ENCODE data around the gene BAD. TPM values are rescaled to one million over a fixed set of nuclear protein-coding genes. Genes with fewer than 3 reads are reported as not detected.

Gene BAD
- 49.2 and 51.7 TPM in 2 replicates for total RNA-seq

GRCh38 chr11:64284048-64284961 is at the start of gene BAD:
Gene BAD, minus strand, starts transcription at chr11:64284665. Its CDS starts 297 bp downstream, at chr11:64284368.

GRCh38 chr11:64317961-64318765 is 33.7 kb upstream of the BAD start, which contains the start of gene PRDX5:
Gene PRDX5, plus strand, starts transcription at chr11:64318121. Its CDS starts 95 bp downstream, at chr11:64318216.

GRCh38 chr11:64317325-64317960 is 33.0 kb upstream of the BAD start, which contains the start of gene TRMT112:
Gene TRMT112, minus strand, starts transcription at chr11:64317559. Its CDS starts 33 bp downstream, at chr11:64317526.

GRCh38 chr11:64305075-64305690 is 20.7 kb upstream of the BAD start, which contains the start of gene ESRRA:
Gene ESRRA, plus strand, starts transcription at chr11:64305524. Its CDS starts 1,656 bp downstream, at chr11:64307180.

GRCh38 chr11:64299847-64300648 is 15.6 kb upstream of the BAD start, which contains the start of gene CATSPERZ:
Gene CATSPERZ, plus strand, starts transcription at chr11:64300358. Its CDS starts 53 bp downstream, at chr11:64300411.

GRCh38 chr11:64291262-64291751 is 6.8 kb upstream of the BAD start, which contains the start of gene KCNK4:
Gene KCNK4, plus strand, starts transcription at chr11:64291302. Its CDS starts 1,717 bp downstream, at chr11:64293019.

GRCh38 chr11:64284962-64285884 is 758 bp upstream of the BAD start, which contains the start of gene GPR137:
Gene GPR137, plus strand, starts transcription at chr11:64285848. Its CDS starts 677 bp downstream, at chr11:64286525.

GRCh38 chr11:64251016-64251752 is 33.3 kb downstream of the BAD start, which contains the start of gene PLCB3:
Gene PLCB3, plus strand, starts transcription at chr11:64251530. Its CDS starts 120 bp downstream, at chr11:64251650.

GRCh38 chr11:64246871-64247728 is 37.4 kb downstream of the BAD start, which contains the start of gene PPP1R14B:
Gene PPP1R14B, minus strand, starts transcription at chr11:64246943. Its CDS starts 270 bp downstream, at chr11:64246673.

GRCh38 chr11:64240435-64241240 is 43.8 kb downstream of the BAD start, which contains the start of gene FKBP2:
Gene FKBP2, plus strand, starts transcription at chr11:64241095. Its CDS starts 1,293 bp downstream, at chr11:64242388.

GRCh38 chr11:64233913-64234586 is 50.4 kb downstream of the BAD start, which contains the start of gene VEGFB:
Gene VEGFB, plus strand, starts transcription at chr11:64234584. Its CDS starts 250 bp downstream, at chr11:64234834.

GRCh38 chr11:64230171-64230984 is 54.1 kb downstream of the BAD start, which contains the start of gene DNAJC4:
Gene DNAJC4, plus strand, starts transcription at chr11:64230548. Its CDS starts 307 bp downstream, at chr11:64230855.

GRCh38 chr11:64225608-64226506 is 58.6 kb downstream of the BAD start, which contains the start of the genes NUDT22 and TRPT1:
Gene NUDT22, plus strand, starts transcription at chr11:64226274. Its CDS starts 379 bp downstream, at chr11:64226653.
Gene TRPT1, minus strand, starts transcription at chr11:64226186. Its CDS starts 326 bp downstream, at chr11:64225860.

